Retinal pigment epithelial cell (primary cell): Measurements from ENCODE around the gene TTC12.
A peak's percentile ranks its signal among the peaks of the same experiment; 100 is the strongest.

Experiments used
- DNase-seq: peaks from one replicate; pipeline ENCODE4 v3.0.0-alpha.2; 2010; ENCODE audit warnings: low read depth
- H3K4me3 ChIP-seq: 2 replicates; pipeline ENCODE4 v1.5.1; 2011; ENCODE audit warnings: mild to moderate bottlenecking, low read length, control low read depth, moderate library complexity
- TF ChIP-seq, protein P1 (sequence below): conservative IDR thresholded peaks from 2 replicates; pipeline ENCODE4 v1.5.1; 2011; ENCODE audit warnings: low read depth, low read length, control low read depth, inconsistent platforms

TTC12 gene

DNA sequence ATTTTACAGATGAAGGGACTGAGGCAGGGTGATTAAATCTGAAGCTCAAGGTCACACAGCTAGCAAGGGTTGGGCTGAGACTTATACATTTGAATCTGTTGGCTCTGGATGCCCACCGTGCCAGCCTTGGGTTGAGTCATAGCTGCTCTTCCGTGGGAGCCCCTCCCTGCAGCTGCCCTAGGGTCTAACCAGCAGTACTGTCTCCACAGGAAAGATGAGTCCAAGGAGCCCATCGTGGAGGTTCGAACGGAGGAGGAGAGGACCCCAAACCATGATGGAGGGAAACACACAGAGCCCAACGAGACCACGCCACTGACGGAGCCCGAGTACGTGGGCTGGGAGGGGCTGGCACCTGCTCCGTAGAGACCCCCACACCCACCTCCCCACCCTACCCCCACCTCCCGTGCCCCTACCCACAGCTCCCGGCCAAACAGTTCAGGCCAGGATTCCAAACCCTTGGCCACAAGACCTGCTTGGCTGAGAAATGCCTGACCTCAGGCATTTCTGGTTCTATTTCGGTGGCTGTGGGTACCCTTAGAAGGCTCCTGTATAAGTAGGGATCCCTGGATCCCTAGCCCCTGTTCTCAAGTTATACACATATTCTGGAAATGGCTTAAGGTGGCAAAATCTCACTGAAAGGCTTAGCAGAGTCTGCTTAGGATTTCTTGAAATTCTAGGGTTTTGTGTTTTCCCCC lies 42.7 kb upstream of the TTC12 start:
- DNase-seq = no peak
- H3K4me3 ChIP-seq = no peak overlapping the region
- TF ChIP-seq, protein P1, sequence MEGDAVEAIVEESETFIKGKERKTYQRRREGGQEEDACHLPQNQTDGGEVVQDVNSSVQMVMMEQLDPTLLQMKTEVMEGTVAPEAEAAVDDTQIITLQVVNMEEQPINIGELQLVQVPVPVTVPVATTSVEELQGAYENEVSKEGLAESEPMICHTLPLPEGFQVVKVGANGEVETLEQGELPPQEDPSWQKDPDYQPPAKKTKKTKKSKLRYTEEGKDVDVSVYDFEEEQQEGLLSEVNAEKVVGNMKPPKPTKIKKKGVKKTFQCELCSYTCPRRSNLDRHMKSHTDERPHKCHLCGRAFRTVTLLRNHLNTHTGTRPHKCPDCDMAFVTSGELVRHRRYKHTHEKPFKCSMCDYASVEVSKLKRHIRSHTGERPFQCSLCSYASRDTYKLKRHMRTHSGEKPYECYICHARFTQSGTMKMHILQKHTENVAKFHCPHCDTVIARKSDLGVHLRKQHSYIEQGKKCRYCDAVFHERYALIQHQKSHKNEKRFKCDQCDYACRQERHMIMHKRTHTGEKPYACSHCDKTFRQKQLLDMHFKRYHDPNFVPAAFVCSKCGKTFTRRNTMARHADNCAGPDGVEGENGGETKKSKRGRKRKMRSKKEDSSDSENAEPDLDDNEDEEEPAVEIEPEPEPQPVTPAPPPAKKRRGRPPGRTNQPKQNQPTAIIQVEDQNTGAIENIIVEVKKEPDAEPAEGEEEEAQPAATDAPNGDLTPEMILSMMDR = no peak

DNA sequence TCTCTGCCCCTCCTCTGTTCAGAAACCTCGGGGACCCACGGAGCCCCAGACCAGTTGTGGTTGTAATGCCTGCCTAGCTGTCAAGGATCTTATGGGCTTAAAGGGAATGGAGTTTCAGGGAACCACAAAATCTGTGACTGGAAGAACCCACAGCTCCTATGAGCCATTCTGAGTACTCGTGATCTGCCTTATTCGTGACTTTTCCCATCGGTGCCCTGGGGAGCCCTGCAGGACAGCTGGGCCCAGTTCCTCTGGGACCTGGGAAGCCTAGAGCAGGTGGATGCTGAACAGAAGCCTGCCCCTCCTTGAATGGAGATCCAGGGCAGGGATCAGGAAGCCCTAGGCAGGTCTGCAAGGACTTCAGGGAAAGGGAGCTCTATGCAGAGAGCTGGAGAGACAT lies 42.1 kb upstream of the TTC12 start:
- no peak for DNase-seq
- H3K4me3 ChIP-seq = no peak overlapping the region
- TF ChIP-seq, protein P1 = no peak

DNA sequence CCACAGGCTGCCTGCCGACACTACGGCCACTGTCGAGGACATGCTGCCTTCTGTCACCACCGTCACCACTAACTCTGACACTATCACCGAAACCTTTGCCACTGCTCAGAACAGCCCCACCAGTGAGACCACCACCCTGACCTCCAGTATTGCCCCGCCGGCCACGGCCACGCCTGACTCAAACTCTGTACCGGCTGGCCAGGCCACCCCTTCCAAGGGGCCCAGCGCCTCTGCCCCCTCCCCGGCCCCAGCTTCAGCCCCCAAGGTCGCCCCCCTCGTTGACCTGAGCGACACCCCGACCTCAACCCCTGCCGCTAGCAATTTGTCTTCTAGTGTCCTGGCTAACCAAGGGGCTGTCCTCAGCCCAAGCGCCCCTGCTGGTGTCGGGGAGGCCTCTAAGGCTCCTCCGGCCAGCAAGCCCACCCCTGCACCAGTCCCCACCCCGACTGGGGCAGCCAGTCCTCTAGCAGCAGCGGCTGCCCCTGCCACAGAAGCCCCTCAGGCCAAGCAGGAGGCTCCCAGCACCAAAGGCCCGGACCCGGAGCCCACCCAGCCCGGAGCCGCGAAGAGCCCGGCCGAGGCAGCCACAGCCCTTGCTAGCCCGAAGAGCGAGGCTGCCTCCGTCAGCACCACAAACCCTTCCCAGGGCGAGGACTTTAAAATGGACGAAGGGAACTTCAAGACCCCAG lies 41.3 kb upstream of the TTC12 start:
- no peak overlapping the region for H3K4me3 ChIP-seq
- no peak for DNase-seq

DNA sequence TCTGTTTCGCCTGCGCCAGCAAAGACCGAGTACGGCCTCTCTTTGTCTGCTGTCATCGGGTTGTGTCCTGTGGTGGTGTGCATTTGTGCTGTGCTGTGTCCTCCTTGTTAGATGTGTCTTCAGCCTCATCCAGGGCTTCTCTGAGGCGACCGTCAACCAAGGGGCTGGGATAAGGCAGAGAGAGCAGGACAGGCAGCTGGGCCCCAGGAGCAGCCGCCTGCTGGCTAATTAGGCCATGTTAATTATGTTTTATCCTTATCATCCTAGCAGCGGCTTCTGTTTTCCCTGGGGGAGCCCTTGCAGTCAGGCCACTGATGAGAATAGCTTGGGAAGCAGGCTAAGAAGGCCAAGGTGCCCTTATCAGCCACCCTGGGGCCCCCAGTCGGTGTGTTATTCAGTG lies 40.7 kb upstream of the TTC12 start:
- no peak for DNase-seq
- TF ChIP-seq, protein P1 = no peak
- H3K4me3 ChIP-seq = no peak overlapping the region

More for the DNA sequence above, 41.3 kb upstream of the TTC12 start:
- TF ChIP-seq, protein P1 = no peak

DNA sequence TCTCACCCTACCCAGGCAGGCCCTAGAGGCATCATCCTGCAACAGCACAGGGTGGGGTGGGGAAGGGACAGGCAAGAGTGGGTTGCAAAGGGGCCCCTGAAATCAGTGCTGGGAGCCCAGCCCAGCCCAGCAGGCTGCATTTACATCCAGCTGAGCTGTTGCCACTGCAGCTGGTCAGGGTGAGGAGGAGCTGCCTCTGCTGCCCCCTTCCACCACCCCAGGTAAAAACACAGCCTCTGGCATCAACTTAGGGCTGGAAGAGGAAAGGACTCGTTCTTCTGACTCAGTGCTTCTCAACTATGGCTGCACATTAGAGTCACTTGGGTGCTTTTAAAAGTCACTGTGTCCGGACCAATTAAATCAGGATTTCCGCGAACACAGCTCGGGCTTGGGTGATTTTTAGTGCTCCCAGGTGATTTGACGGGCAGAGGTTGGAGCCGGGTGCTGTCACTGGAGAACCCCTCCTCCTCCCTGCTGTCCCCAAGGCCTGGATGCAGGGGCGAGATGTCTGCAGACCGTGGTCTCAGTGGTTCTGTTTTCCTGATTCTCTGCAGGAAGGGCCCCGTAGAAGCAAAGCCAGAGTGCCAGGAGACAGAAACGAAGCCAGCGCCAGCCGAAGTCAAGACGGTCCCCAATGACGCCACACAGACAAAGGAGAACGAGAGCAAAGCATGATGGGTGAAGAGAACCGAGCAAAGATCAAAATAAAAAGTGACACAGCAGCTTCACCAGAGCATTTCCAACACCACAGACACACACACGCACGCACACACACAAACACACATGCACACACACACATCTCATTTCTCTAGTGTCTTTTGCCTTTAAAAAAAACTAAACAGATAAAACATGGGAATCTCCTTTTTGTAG lies 39.4 kb upstream of the TTC12 start:
- H3K4me3 ChIP-seq = no peak overlapping the region
- DNase-seq = no peak
- TF ChIP-seq, protein P1 = peak; percentile 46

DNA sequence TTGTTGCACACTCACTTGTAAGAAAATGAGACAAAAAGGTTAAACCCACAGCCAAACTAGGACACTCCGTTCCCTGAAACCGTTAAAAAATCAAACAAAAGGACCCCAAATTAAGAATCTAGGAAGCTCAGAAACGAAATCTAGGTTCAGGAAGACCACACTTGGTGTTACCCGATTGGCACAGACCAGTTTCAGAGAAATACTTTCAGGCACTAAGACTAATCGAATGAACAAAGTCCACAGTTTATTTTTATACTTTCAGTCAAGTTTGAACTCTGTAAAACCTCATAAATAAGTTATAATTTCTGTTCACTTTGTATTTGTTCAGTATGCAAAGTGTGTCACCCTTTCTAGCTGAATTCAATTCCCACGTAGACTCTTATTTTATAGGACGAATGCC lies 38.8 kb upstream of the TTC12 start:
- H3K4me3 ChIP-seq = no peak overlapping the region
- TF ChIP-seq, protein P1 = no peak
- no peak for DNase-seq
